Activated CD8-positive, alpha-beta memory T cell treated with anti-CD3 and anti-CD28 coated beads, Interleukin-2, amount 10 ng/mL, durations not matched to agents 7 days and 5 days (primary cell): ENCODE results near the gene FAM124B. TPM values are rescaled to one million over a fixed set of nuclear protein-coding genes. Genes with fewer than 3 reads are reported as not detected.
"Not testable (repeated sequence)": the region's sequence is repeated elsewhere in the genome, so short reads cannot be mapped to it uniquely, and the experiment has no call there.

Experiments
- ATAC-seq: fragments of 150-1000 bp; cut with Tn5 transposase; one replicate; pipeline ENCODE4 v1.10.0; 2021; ENCODE audit warnings: moderate library complexity
- CTCF ChIA-PET: fragments of 350-600 bp; sonication (Branson Sonifier 250); formaldehyde crosslinking; loops from one replicate; lab custom pipeline; 2021; ENCODE audit warnings: antibody characterized with exemption; lab: Charles Lee
- DNase-seq: peaks from one replicate; pipeline ENCODE4 v3.0.0-alpha.2; 2020
- H3K27ac Mint-ChIP-seq: one replicate; pipeline ENCODE4 v1.8.0; 2021; ENCODE audit warnings: mild to moderate bottlenecking, mixed read lengths
- H3K27me3 Mint-ChIP-seq: one replicate; pipeline ENCODE4 v1.8.0; 2021; ENCODE audit warnings: mixed read lengths
- H3K36me3 Mint-ChIP-seq: one replicate; pipeline ENCODE4 v1.8.0; 2021; ENCODE audit warnings: mild to moderate bottlenecking, mixed read lengths
- H3K4me1 Mint-ChIP-seq: one replicate; pipeline ENCODE4 v1.8.0; 2021; ENCODE audit warnings: mixed read lengths
- H3K4me3 Mint-ChIP-seq: one replicate; pipeline ENCODE4 v1.8.0; 2021; ENCODE audit warnings: mild to moderate bottlenecking, moderate library complexity, mixed read lengths
- H3K9me3 Mint-ChIP-seq: one replicate; pipeline ENCODE4 v1.8.0; 2022; ENCODE audit warnings: low read depth, mixed read lengths
- total RNA-seq, 2 experiments: library from RNA; stranded (reverse); gene quantifications; one replicate each; pipeline ENCODE4 v1.2.3, GENCODE V29; 2021

Gene FAM124B
- total RNA-seq, 2 experiments from 2014 or later = 0.15 to 0.23 TPM

DNA sequence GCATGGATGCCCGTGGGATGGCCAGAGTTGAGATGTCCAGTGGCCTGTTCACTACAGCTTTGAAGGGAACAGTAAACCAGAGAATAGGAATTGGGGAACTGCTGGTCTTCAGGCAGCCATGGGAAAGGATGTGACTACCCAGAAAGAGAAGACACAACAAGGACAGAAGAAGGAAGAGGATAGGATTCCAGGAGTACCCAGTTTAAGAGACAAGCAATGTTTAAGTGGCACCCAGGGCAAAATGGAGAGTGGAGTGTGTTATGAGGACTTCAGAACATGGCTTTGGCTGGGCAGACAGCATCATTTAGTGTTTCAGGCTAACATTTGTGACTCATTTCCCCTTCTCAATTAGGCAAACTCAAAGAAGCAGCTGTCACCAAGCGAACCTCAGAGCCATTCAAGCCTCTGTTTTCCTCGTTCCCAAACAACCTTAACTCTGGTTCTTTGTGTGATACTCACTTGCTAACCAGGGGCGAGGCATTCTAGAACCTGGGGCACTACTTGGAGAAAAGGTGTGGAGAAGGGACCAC lies 4.0 kb upstream of the FAM124B start:
- DNase-seq = no peak
- H3K36me3 Mint-ChIP-seq = no peaks in the 10 kb centered on the region
- CTCF ChIA-PET = no interaction called here

DNA sequence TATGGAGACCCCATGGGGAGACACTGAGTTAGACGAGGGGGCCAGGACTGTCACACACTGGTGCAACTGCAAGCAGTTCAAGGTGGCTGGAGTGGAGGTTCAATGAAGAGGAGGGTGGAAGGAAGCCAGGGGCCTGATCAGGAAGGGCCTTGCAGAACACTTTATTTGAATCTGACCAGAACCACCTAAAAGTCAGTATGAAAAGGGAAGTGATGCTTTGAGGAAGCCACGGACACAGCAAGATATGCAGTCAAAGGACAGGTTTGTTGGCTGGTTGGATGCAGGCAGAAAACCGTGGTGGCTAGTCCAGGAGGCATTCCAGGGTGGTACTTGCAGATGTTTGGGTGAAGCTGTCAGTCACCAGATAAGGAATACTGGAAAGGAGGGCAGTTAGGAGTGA lies 3.5 kb upstream of the FAM124B start:
- Mint-ChIP-seq H3K36me3 (no peaks in the 10 kb centered on the region), H3K27ac (no peak overlapping the region), H3K9me3 (no peaks in the 10 kb centered on the region), H3K27me3 (peaks cover 15% of the 10 kb centered on the region), H3K4me3 (no peak overlapping the region), H3K4me1 (peaks cover 4% of the 10 kb centered on the region)
- CTCF ChIA-PET = interaction anchor here (2.7 kb wide), 1 partner anchor 36 kb away, joined by 8 read pairs; no protein-coding TSS in a partner anchor
- DNase-seq = no peak
- no peak for ATAC-seq

More for the DNA sequence above, 4.0 kb upstream of the FAM124B start:
- peaks cover 4% of the 10 kb centered on the region for H3K4me1 Mint-ChIP-seq
- no peak overlapping the region for H3K27ac Mint-ChIP-seq
- peaks cover 18% of the 10 kb centered on the region for H3K27me3 Mint-ChIP-seq
- H3K4me3 Mint-ChIP-seq = no peak overlapping the region
- H3K9me3 Mint-ChIP-seq = no peaks in the 10 kb centered on the region
- ATAC-seq = no peak

GRCh38 chr2:224404796-224405195 lies 2.9 kb upstream of the FAM124B start:
- no peaks in the 10 kb centered on the region for H3K36me3 Mint-ChIP-seq
- CTCF ChIA-PET = interaction anchor here (2.7 kb wide), 1 partner anchor 36 kb away, joined by 8 read pairs; no protein-coding TSS in a partner anchor

DNA sequence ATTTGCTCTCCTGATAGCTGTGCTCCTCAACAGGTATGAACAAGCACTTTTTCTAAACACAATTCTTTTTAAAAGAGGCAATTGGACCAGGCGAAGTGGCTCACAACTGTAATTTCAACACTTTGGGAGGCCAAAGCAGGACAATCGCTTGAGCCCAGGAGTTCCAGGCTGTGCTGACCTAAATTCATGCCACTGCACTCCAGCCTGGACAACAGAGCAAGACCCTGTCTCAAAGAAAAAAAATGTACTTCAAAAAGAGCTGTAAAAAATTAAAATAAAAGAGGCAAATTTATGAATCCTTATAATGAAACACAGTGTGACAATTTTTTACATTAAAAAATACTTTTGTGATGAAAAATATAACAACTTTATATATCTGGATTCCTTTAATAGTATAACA lies 1.8 kb upstream of the FAM124B start:
- Mint-ChIP-seq H3K4me3 (no peak overlapping the region), H3K36me3 (no peaks in the 10 kb centered on the region), H3K4me1 (peaks cover 4% of the 10 kb centered on the region), H3K27me3 (peaks cover 8% of the 10 kb centered on the region), H3K9me3 (no peaks in the 10 kb centered on the region), H3K27ac (no peak overlapping the region)
- DNase-seq (no peak), ATAC-seq (no peak)
- CTCF ChIA-PET = interaction anchor here (2.7 kb wide), 1 partner anchor 35 kb away, joined by 8 read pairs; no protein-coding TSS in a partner anchor

More at GRCh38 chr2:224404796-224405195, 2.9 kb upstream of the FAM124B start:
- Mint-ChIP-seq H3K9me3 (no peaks in the 10 kb centered on the region), H3K4me3 (no peak overlapping the region), H3K27ac (no peak overlapping the region), H3K4me1 (peaks cover 4% of the 10 kb centered on the region), H3K27me3 (peaks cover 10% of the 10 kb centered on the region)
- ATAC-seq (no peak), DNase-seq (no peak)

GRCh38 chr2:224400886-224401632 lies 848 bp downstream of the FAM124B start:
- Mint-ChIP-seq H3K27ac (no peak overlapping the region), H3K27me3 (peaks cover 10% of the 10 kb centered on the region), H3K36me3 (no peaks in the 10 kb centered on the region), H3K4me3 (no peak overlapping the region), H3K9me3 (no peaks in the 10 kb centered on the region), H3K4me1 (peaks cover 2% of the 10 kb centered on the region)
- no peak for ATAC-seq
- DNase-seq = no peak
- CTCF ChIA-PET = interaction anchor here (1.2 kb wide), 1 partner anchor 19 kb away, joined by 4 read pairs; no protein-coding TSS in a partner anchor

GRCh38 chr2:224400174-224400810 lies 1.6 kb downstream of the FAM124B start:
- Mint-ChIP-seq H3K4me3 (no peak overlapping the region), H3K9me3 (no peaks in the 10 kb centered on the region), H3K27ac (no peak overlapping the region), H3K27me3 (peaks cover 13% of the 10 kb centered on the region), H3K4me1 (peaks cover 2% of the 10 kb centered on the region), H3K36me3 (no peaks in the 10 kb centered on the region)
- ATAC-seq (no peak), DNase-seq (no peak)
- CTCF ChIA-PET = interaction anchor here (1.2 kb wide), 1 partner anchor 18 kb away, joined by 4 read pairs; no protein-coding TSS in a partner anchor

GRCh38 chr2:224398289-224398688 lies 3.6 kb downstream of the FAM124B start:
- Mint-ChIP-seq H3K27me3 (peaks cover 14% of the 10 kb centered on the region), H3K4me3 (no peak overlapping the region), H3K4me1 (peaks cover 2% of the 10 kb centered on the region), H3K9me3 (no peaks in the 10 kb centered on the region), H3K36me3 (no peaks in the 10 kb centered on the region), H3K27ac (no peak overlapping the region)
- ATAC-seq (no peak), DNase-seq (no peak)
- CTCF ChIA-PET = no interaction called here

GRCh38 chr2:224397100-224397499 lies 4.8 kb downstream of the FAM124B start:
- DNase-seq, H3K4me3 Mint-ChIP-seq, H3K36me3 Mint-ChIP-seq, CTCF ChIA-PET, H3K9me3 Mint-ChIP-seq, ATAC-seq, H3K27ac Mint-ChIP-seq, H3K4me1 Mint-ChIP-seq: not testable (repeated sequence)
- peaks cover 14% of the 10 kb centered on the region for H3K27me3 Mint-ChIP-seq

DNA sequence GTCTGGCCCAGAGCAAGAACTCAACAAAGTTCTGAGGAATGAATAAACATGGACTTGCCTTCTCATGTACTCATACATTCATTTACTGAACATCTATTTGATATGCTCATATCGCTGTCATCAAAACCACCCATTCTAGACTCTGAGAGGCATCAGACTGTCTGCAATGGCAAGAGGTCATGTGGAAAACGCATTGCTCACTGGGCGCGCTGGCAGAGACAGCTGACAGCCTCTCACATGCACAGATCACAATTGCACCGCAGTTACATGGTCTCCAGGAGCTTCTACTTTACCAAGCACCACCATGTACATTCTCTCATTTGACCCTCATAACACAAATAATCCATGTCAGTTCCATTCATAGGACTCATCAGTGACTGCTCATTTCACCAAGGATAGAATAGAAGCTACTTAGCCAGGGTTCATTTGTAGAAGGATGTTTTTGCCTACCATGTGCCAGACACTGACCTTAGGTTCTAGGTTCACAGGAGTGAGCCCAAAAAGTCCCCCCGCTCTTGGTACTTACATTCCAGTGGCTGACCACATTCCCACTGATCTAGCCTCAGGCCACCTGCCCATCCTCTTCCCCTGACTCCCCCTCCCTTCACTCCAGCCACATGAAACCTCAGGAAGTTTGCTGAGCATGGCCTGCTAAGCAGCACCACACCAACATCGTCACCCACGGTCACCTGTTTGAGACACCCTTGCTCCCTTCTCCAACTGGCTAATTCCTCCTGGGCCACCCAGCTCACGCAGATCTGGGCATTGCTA lies 6.1 kb downstream of the FAM124B start:
- no peaks in the 10 kb centered on the region for H3K36me3 Mint-ChIP-seq
- no peak overlapping the region for H3K4me3 Mint-ChIP-seq

GRCh38 chr2:224393157-224393872 lies 8.6 kb downstream of the FAM124B start:
- CTCF ChIA-PET = no interaction called here
- ATAC-seq = no peak
- no peak for DNase-seq
- H3K27me3 Mint-ChIP-seq = peaks cover 17% of the 10 kb centered on the region
- H3K4me1 Mint-ChIP-seq = no peaks in the 10 kb centered on the region
- H3K36me3 Mint-ChIP-seq = no peaks in the 10 kb centered on the region
- H3K27ac Mint-ChIP-seq = no peak overlapping the region
- H3K9me3 Mint-ChIP-seq = no peaks in the 10 kb centered on the region
- H3K4me3 Mint-ChIP-seq = no peak overlapping the region

More for the DNA sequence above, 6.1 kb downstream of the FAM124B start:
- DNase-seq (no peak), ATAC-seq (no peak)
- peaks cover 12% of the 10 kb centered on the region for H3K27me3 Mint-ChIP-seq
- no peaks in the 10 kb centered on the region for H3K9me3 Mint-ChIP-seq
- CTCF ChIA-PET = interaction anchor here (1.6 kb wide), 1 partner anchor 27 kb away, joined by 5 read pairs; no protein-coding TSS in a partner anchor
- no peaks in the 10 kb centered on the region for H3K4me1 Mint-ChIP-seq
- no peak overlapping the region for H3K27ac Mint-ChIP-seq

GRCh38 chr2:224392545-224392944 lies 9.4 kb downstream of the FAM124B start:
- no peaks in the 10 kb centered on the region for H3K4me1 Mint-ChIP-seq
- no peak for DNase-seq
- no peak for ATAC-seq
- CTCF ChIA-PET = no interaction called here
- no peak overlapping the region for H3K27ac Mint-ChIP-seq
- H3K9me3 Mint-ChIP-seq = no peaks in the 10 kb centered on the region
- peaks cover 16% of the 10 kb centered on the region for H3K27me3 Mint-ChIP-seq
- no peaks in the 10 kb centered on the region for H3K36me3 Mint-ChIP-seq
- H3K4me3 Mint-ChIP-seq = no peak overlapping the region

- no peaks in the 10 kb centered on the region for H3K36me3 Mint-ChIP-seq
- no peaks in the 10 kb centered on the region for H3K9me3 Mint-ChIP-seq
- CTCF ChIA-PET = no interaction called here
- H3K4me1 Mint-ChIP-seq = no peaks in the 10 kb centered on the region
- ATAC-seq (no peak), DNase-seq (no peak)
- H3K4me3 Mint-ChIP-seq = no peak overlapping the region
- H3K27ac Mint-ChIP-seq = no peak overlapping the region
- peaks cover 11% of the 10 kb centered on the region for H3K27me3 Mint-ChIP-seq
Measured at GRCh38 chr2:224389317-224389716, 12.6 kb downstream of the FAM124B start.
